Psoas muscle (tissue), 8 donors: Measurements from ENCODE around the gene TBC1D8B. TPM values are rescaled to one million over a fixed set of nuclear protein-coding genes. Genes with fewer than 3 reads are reported as not detected.
A peak's percentile ranks its signal among the peaks of the same experiment; 100 is the strongest.

ENCODE experiments used
- ATAC-seq, 4 donors: fragments of 200-7000 bp; cut with Tn5 transposase; one replicate each; pipeline ENCODE4 v1.9.1; 2020; ENCODE audit warnings: moderate library complexity in 3 of 4, mild to moderate bottlenecking in 2 of 4
- DNase-seq, 2 donors: peaks; one replicate each; pipeline ENCODE4 v3.0.0-alpha.2; 2020
- H3K27ac ChIP-seq: fragments of 200-600 bp; one replicate; pipeline ENCODE4 v1.8.0; 2022
- H3K27me3 ChIP-seq, 3 donors: fragments of 200-600 bp in 1 of 3; one replicate each; pipeline versions ENCODE4 v1.6.1 to v1.8.0; 2013 to 2022; ENCODE audit warnings: low read length in 2 of 3, mild to moderate bottlenecking in 2 of 3, moderate library complexity in 1 of 3; ENCODE audit not compliant: insufficient read depth in 3 of 3
- H3K36me3 ChIP-seq, 2 donors: fragments of 200-600 bp in 1 of 2; one replicate each; pipeline versions ENCODE4 v1.6.1 to v1.8.0; 2013 to 2022; ENCODE audit warnings: low read depth in 1 of 2, mild to moderate bottlenecking in 1 of 2, moderate library complexity in 1 of 2; ENCODE audit not compliant: insufficient read depth in 1 of 2
- H3K4me1 ChIP-seq: fragments of 200-600 bp; one replicate; pipeline ENCODE4 v1.8.0; 2022
- H3K4me3 ChIP-seq: fragments of 200-600 bp; one replicate; pipeline ENCODE4 v1.8.0; 2022; ENCODE audit warnings: mild to moderate bottlenecking
- H3K9me3 ChIP-seq: fragments of 200-600 bp; one replicate; pipeline ENCODE4 v1.8.0; 2022
- WGBS, 3 donors: extraction: QIAGEN DNeasy Blood & Tissue Kit; methylation state at CpG; one replicate each; pipeline versions ENCODE4 v1.1.6 to v1.1.7; 2013; 5-methylcytosine and 5-hydroxymethylcytosine counted together
- intact Hi-C, 2 donors: fragments of 100-400 bp; cut with DNase I; formaldehyde crosslinking; loops; one replicate each; pipeline versions ENCODE4 v1.11.0 to v1.14.2; 2022
- polyA plus RNA-seq, 3 donors: library from polyadenylated mRNA; stranded (reverse); fragments of 200-250 nt; gene quantifications; one replicate each; pipeline ENCODE4 v1.2.3, GENCODE V29; 2013
- total RNA-seq, 4 donors: library from RNA; stranded (reverse); fragmentation: NEBNext Ultra II Directional in 2 of 4; extraction: Animal tissue kit (Norgen Biotek cat#: 25700) in 2 of 4; gene quantifications; one replicate each; pipeline versions ENCODE4 v1.2.1 to v1.2.4, GENCODE V29; 2021 to 2023
- TF ChIP-seq, protein P1 (sequence below): fragments of 200-600 bp; IDR thresholded peaks from one replicate; pipeline ENCODE4 v1.8.0; 2022; ENCODE audit warnings: antibody characterized with exemption
- donor health status: healthy with polysubstance abuse.
- donor health status: DM: no; HTN: no; CAD: no; lungs with moderate emphysema.
- donor health status: Bipolar disorder and iron deficiency.
- donor health status: healthy.
- donor health status: DM: yes; HTN: yes; CAD: no.
- donor health status: DM: no; HTN: no; CAD: no.
- donor health status: DM: no; HTN: no; CAD: no.
- donor health status: DM: yes; HTN: yes; CAD: no.

TBC1D8B gene
- total and polyA plus RNA-seq, 7 donors: 0.21 to 2.2 (median 0.99) TPM

DNA sequence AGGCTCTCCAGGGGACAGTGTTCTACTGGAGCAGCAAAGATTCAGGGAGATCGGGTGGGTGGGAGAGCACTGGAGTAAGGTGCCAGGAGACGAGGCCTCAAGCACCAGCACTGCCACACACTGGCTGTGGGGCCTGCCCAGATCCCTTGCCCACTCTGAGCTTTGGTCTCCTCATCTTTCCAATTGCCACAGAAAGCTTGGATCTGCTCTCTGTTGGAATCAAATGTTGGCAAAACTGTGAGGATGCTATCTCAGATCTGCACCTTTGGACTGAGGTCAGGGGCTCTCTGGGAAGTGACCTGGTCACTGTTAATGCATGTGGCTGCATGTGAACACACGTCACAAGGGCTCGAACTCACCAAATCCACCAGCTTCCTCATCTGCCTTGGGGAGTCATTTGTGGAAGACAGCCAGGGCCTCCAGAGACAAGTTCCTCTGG is 99.3 kb downstream of the TBC1D8B start:
- H3K27ac ChIP-seq: no peak overlapping the region
- intact Hi-C loops: loop anchor here in 1 of 2 donors (2.0 to 10.0 kb wide), 2 partner anchors 51 to 177 kb away; partner anchors contain the start of gene RNF128
- H3K36me3 ChIP-seq: no peaks in the 10 kb centered on the region
- ATAC-seq (no peak), DNase-seq (no peak)
- WGBS, 3 donors: 62 to 78% (median 70%) methylated on average over 4 of the region's 4 CpGs
- H3K4me1 ChIP-seq: peaks cover 30% of the 10 kb centered on the region
- H3K9me3 ChIP-seq: no peaks in the 10 kb centered on the region
- H3K27me3 ChIP-seq: no peaks in the 10 kb centered on the region
- H3K4me3 ChIP-seq: no peak overlapping the region
- TF ChIP-seq, protein P1, sequence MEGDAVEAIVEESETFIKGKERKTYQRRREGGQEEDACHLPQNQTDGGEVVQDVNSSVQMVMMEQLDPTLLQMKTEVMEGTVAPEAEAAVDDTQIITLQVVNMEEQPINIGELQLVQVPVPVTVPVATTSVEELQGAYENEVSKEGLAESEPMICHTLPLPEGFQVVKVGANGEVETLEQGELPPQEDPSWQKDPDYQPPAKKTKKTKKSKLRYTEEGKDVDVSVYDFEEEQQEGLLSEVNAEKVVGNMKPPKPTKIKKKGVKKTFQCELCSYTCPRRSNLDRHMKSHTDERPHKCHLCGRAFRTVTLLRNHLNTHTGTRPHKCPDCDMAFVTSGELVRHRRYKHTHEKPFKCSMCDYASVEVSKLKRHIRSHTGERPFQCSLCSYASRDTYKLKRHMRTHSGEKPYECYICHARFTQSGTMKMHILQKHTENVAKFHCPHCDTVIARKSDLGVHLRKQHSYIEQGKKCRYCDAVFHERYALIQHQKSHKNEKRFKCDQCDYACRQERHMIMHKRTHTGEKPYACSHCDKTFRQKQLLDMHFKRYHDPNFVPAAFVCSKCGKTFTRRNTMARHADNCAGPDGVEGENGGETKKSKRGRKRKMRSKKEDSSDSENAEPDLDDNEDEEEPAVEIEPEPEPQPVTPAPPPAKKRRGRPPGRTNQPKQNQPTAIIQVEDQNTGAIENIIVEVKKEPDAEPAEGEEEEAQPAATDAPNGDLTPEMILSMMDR: no peak

DNA sequence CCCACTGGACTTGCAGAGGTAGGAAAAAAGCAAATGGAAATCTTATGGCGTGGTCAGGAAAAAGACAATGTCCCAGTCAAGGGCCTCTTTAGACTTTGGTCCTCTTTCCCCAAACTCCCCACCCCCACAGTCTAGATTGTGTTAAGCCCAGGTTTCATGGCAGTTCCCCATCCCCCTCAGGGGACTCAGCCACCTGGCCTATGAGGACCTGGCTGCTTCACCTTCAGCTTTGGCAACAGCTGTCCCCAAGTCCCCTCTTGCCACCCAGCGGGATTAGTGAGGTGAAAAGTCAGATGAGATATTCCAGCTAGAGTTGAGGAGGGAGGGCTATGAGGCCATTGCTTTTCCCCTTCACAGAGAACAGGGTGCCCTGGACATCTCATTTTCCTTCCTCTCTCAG is 100.2 kb downstream of the TBC1D8B start:
- DNase-seq: no peak
- intact Hi-C loops: loop anchor here in 1 of 2 donors (10.0 kb wide), 1 partner anchor 178 kb away; the partner anchor contains the start of gene RNF128
- no peaks in the 10 kb centered on the region for H3K9me3 ChIP-seq

DNA sequence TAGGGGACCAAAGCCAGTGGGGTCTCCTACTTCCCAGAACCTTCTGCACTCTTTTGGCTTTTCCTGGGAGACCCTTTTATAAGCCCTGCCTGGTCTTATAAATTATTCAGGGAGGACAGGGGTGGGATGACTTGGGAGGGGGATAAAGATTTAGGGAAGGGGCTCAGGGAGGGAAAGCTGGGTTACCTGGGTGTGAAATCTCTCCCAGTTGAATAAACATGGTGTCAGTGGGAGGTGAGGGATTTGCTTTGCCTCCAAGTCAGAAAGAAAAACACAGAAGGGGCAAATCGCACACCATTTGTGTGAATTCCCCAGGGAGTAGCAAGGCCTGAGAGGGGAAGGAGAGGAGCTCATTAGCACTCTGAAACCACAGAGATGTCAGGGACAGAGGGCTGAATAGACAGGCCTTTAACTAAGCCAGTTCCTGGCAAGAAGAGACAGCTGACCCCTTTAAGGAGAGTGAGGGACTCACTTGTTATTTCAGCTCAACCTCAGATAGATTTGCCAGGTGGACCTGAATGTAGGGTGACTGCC is 100.9 kb downstream of the TBC1D8B start, which contains the start of gene RIPPLY1:
RIPPLY1 (minus strand) TSS at position 51 of the 534 bp plus-strand sequence. CDS start 54 bp downstream, outside the sequence.
- TF ChIP-seq, protein P1: no peak
- no peak for ATAC-seq
- Histone ChIP-seq H3K27me3 (no peaks in the 10 kb centered on the region), H3K4me1 (peaks cover 30% of the 10 kb centered on the region), H3K27ac (peak within 1 kb of the TSS; percentile 85), H3K36me3 (no peaks in the 10 kb centered on the region), H3K4me3 (no peak within 1 kb of the TSS), H3K9me3 (no peaks in the 10 kb centered on the region)
- no peak for DNase-seq
- intact Hi-C loops: loop anchor here in 1 of 2 donors (10.0 kb wide), 1 partner anchor 179 kb away; the partner anchor contains the start of gene RNF128
- WGBS, 3 donors: 68 to 76% (median 75%) methylated on average over 1 of the region's 1 CpG

More for the DNA sequence above, 100.2 kb downstream of the TBC1D8B start:
- WGBS, 3 donors: 70 to 94% (median 87%) methylated on average over 2 of the region's 2 CpGs
- ATAC-seq: no peak
- H3K27me3 ChIP-seq: no peaks in the 10 kb centered on the region
- peaks cover 30% of the 10 kb centered on the region for H3K4me1 ChIP-seq
- TF ChIP-seq, protein P1: no peak
- H3K36me3 ChIP-seq: no peaks in the 10 kb centered on the region
- peak overlapping the region; percentile 85 for H3K27ac ChIP-seq
- H3K4me3 ChIP-seq: no peak overlapping the region

DNA sequence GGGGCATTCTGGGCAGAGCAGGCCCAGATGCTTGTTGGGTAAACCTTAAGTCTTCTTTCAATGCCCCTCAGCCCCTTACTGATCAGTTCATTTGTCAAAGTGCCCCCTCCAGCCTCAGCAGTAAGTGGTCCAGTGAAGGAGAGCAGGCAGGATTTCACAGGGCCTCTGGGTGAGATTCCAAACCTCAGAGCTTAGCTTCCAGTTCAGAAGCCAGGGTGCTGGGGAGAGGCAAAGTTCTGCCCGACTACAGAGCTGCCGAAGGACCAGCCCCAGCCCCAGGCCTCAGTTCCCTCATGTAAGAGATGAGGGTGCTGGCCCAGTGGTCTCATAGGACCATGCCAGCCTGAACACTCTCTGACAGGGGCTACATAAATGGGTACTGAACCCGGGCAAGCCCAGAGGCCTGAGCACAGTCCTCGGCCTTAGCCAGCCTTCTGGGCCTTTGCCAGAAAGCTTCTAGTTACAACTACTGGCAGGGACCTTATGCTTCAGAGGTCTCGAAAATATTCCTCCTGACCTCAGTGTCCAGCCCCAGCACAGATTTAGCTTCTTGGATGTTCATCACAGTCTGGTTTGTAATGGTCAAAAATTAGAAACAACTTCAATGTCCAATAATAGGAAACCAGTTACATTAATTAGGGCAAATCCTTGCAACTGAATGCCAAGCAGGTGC is 101.5 kb downstream of the TBC1D8B start:
- ATAC-seq (peak; percentile 87 to 94 (median 90)), DNase-seq (peak in 1 of 2 donors; percentile 73)

More for the DNA sequence above, 101.5 kb downstream of the TBC1D8B start:
- TF ChIP-seq, protein P1: no peak
- Histone ChIP-seq H3K9me3 (no peaks in the 10 kb centered on the region), H3K4me3 (no peak overlapping the region), H3K27ac (peak overlapping the region; percentile 85), H3K27me3 (no peaks in the 10 kb centered on the region), H3K36me3 (no peaks in the 10 kb centered on the region), H3K4me1 (peaks cover 30% of the 10 kb centered on the region)
- intact Hi-C loops: loop anchor here in 1 of 2 donors (10.0 kb wide), 1 partner anchor 179 kb away; the partner anchor contains the start of gene RNF128
- 24 to 34% (median 30%) methylated on average over 3 to 5 of the region's 5 CpGs for WGBS, 3 donors
